ENCODE measurements around the gene ULK4.

ULK4 gene

GRCh38 chr3:41208507-41209220, 753.2 kb downstream of the ULK4 start:
- FAIRE-seq, result no peak

- no peak for FAIRE-seq
Measured at GRCh38 chr3:41207355-41207754, 754.5 kb downstream of the ULK4 start.

- FAIRE-seq, result no peak
Measured at GRCh38 chr3:41205591-41205990, 756.3 kb downstream of the ULK4 start.

GRCh38 chr3:41204369-41204768, 757.5 kb downstream of the ULK4 start:
- no peak for FAIRE-seq

GRCh38 chr3:41202834-41203345, 759.0 kb downstream of the ULK4 start:
- FAIRE-seq, result no peak

GRCh38 chr3:41202075-41202833, 759.6 kb downstream of the ULK4 start:
- FAIRE-seq, result peak; percentile 31

- FAIRE-seq, result no peak
Measured at GRCh38 chr3:41200669-41201021, 761.3 kb downstream of the ULK4 start.

GRCh38 chr3:41199866-41200668, 761.8 kb downstream of the ULK4 start:
- no peak for FAIRE-seq

GRCh38 chr3:41198950-41199865, 762.7 kb downstream of the ULK4 start, which contains the start of gene CTNNB1:
Gene CTNNB1 (plus strand): TSS chr3:41199505. CDS start chr3:41224069, 24,564 bp downstream.
- FAIRE-seq, result no peak

- FAIRE-seq, result no peak
Measured at GRCh38 chr3:41198526-41198925, 763.4 kb downstream of the ULK4 start.

GRCh38 chr3:41198046-41198445, 763.9 kb downstream of the ULK4 start:
- FAIRE-seq, result no peak

Measured in colon (tissue), 2 donors.